Astrocyte of the hippocampus (primary cell): Measurements from ENCODE around the gene ERC1.
A peak's percentile ranks its signal among the peaks of the same experiment; 100 is the strongest.
"Not testable (repeated sequence)": the region's sequence is repeated elsewhere in the genome, so short reads cannot be mapped to it uniquely, and the experiment has no call there.

ENCODE experiments used
- DNase-seq: peaks from one replicate; pipeline ENCODE4 v3.0.0; 2011; ENCODE audit warnings: low read depth, low spot score

Gene ERC1

GRCh38 chr12:1122786-1123185 is 131.8 kb downstream of the ERC1 start:
- no peak for DNase-seq

- no peak for DNase-seq
These were observed 135.1 kb downstream of the ERC1 start for GRCh38 chr12:1126091-1126490.

- DNase-seq = no peak
These were observed 136.0 kb downstream of the ERC1 start for GRCh38 chr12:1127021-1127420.

GRCh38 chr12:1130164-1130563 is 139.1 kb downstream of the ERC1 start:
- peak; percentile 13 for DNase-seq

- DNase-seq = no peak
These were observed 139.5 kb downstream of the ERC1 start for GRCh38 chr12:1130571-1130970.

- DNase-seq = peak; percentile 85
These were observed 140.8 kb downstream of the ERC1 start for GRCh38 chr12:1131811-1132224.

GRCh38 chr12:1132311-1132710 is 141.3 kb downstream of the ERC1 start:
- no peak for DNase-seq

- DNase-seq = no peak
These were observed 147.7 kb downstream of the ERC1 start for GRCh38 chr12:1138691-1139090.

- not testable (repeated sequence) for DNase-seq
These were observed 155.7 kb downstream of the ERC1 start for GRCh38 chr12:1146758-1147157.

- DNase-seq = no peak
These were observed 156.8 kb downstream of the ERC1 start for GRCh38 chr12:1147821-1148220.

- DNase-seq = no peak
These were observed 166.0 kb downstream of the ERC1 start for GRCh38 chr12:1157046-1157445.

- no peak for DNase-seq
These were observed 170.2 kb downstream of the ERC1 start for GRCh38 chr12:1161197-1161596.

GRCh38 chr12:1162081-1162760 is 171.2 kb downstream of the ERC1 start:
- peak; percentile 7 for DNase-seq

GRCh38 chr12:1167784-1168183 is 176.8 kb downstream of the ERC1 start:
- no peak for DNase-seq

GRCh38 chr12:1170411-1170810 is 179.4 kb downstream of the ERC1 start:
- no peak for DNase-seq

GRCh38 chr12:1171657-1172408 is 180.8 kb downstream of the ERC1 start:
- DNase-seq = peak; percentile 45

GRCh38 chr12:1173781-1174617 is 183.0 kb downstream of the ERC1 start:
- no peak for DNase-seq

GRCh38 chr12:1174659-1175058 is 183.6 kb downstream of the ERC1 start:
- no peak for DNase-seq

- DNase-seq = no peak
These were observed 185.2 kb downstream of the ERC1 start for GRCh38 chr12:1176191-1176590.

GRCh38 chr12:1179128-1179527 is 188.1 kb downstream of the ERC1 start:
- DNase-seq = no peak

GRCh38 chr12:1182069-1182468 is 191.0 kb downstream of the ERC1 start:
- no peak for DNase-seq

- DNase-seq = no peak
These were observed 193.4 kb downstream of the ERC1 start for GRCh38 chr12:1184402-1184801.
